ENCODE measurements around the gene ZNF684.

The ZNF684 gene

GRCh38 chr1:40575336-40575735 is 43.9 kb downstream of the ZNF684 start:
- no peak for DNase-seq

DNA sequence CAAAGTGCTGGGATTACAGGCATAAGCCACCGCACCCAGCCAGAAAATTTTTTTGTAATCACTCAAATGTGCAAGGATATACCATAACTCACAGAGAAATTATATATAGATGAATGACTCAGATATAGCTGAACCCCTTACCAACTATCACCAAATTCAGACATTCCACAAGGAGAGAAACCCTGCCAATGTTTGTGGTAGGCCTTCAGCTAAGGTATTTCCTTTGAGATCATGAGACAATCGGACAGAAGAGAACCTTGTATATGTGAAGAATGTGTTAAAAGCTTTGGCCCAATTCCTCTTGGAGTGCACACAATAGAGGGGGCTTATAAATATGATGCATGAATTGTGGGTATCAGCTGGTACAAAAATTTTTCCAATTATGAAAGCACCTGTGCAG is 50.7 kb downstream of the ZNF684 start:
- no peak for DNase-seq

GRCh38 chr1:40583980-40584379 is 52.5 kb downstream of the ZNF684 start:
- DNase-seq = no peak

DNA sequence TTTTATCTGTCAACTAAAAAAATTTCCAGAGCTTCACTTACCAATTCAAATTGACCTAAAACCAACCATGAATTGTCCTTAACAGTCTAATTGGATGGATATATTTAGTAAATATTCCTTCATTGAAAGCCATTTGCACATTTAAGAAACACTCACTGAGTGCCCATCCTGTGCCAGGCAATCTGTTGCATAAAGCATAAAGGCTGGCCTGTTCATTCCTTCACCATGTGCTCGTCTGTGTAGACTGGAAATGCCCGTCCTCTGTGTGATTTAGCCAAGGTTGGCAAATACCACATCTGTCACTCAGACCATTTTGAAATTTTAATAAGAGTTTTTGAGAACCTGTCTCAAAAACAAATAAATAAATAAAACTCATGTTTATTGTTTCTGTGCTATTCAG is 57.1 kb downstream of the ZNF684 start:
- DNase-seq = no peak

DNA sequence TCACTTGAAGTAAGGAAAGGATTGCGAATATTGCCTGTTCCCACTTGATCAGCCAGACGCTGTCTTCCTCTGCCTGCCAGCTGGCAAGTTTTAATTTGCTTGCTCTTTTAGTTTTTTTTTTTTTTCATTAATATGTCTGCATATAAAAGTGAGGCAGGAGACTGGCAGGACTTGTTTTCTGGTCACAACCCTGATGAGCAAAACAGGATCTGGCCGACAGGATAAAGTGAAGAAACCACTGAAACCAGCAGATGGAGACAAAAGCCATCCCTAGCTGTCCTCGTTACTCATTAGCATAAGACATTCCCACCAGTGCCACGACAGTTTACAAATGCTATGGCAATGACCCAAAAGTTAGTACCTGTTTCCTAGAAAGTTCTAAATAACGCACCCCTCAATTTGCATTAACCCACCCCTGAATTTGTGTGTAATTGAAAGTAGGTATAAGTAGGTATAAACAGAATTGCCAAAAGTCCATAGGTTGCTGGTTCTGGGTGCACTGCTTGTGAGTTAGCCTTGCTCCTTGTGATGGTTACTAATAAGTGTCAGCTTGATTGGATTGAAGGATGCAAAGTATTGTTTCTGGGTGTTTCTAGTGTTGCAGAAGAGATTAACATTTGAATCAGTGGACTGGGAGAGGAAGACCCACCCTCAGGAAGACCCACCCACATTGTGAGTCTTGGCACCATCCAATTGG is 60.8 kb downstream of the ZNF684 start:
- DNase-seq = no peak

DNA sequence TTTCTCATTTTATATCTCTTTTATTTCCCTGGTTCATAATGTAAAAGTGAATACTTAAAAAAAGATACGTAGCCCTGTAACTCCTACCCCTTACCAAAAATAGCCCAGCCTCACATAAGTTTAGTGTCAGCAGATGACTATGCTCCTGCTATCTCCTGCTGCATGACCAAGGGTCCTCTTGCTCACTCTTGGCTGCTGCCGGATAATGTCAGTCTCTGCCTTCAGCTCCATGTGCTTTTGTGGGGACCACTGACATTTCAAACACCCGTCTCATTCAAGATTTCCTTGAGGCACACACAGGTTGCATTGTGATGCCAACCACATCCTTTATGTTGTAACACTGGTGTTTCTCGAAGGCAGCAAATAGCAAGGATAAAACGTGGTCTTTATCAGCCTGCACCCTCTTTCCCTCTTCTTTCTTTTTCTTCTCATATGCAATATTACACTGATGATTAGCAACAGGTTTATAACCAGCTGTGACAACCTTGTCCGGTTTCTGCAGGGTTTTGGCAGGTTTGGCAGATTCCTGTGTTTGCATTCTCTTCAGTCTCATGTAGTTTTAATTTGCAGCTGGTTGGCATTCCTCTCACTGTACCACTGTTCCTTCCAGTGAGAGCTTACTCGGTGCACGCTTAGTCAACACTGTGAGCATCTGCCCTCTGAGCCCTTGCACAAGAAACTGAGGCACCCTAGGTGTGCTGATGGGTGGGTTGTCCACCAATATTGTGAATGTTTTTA is 62.2 kb downstream of the ZNF684 start:
- no peak for DNase-seq

- DNase-seq = no peak
Observed at GRCh38 chr1:40594187-40594531, 62.7 kb downstream of the ZNF684 start.

DNA sequence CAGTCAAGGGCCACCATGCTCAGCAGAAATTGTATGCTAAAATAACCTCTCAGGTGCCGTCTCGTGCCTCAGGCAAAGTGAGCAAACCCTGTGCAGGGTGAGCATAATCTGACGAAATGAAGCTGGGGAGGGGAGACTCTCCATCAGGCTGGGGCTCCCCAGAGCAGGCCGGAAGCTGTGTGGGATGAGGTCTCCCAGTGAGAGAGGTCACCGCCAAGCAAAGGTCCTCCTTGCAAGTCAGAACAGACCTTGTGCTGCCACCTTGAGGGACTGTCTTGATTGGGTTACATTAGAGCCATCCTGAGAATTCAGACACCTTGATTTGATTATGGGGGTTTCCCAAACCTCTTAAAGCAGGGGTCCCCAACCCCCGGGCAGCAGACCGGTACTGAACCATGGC is 64.2 kb downstream of the ZNF684 start:
- DNase-seq = no peak
